Loucy (cell line): ENCODE measurements around the gene RALGDS.

Experiments
- H2AFZ ChIP-seq: fragments of 200-600 bp; sonication (generic); 2 replicates; pipeline ENCODE4 v1.6.0; 2016; ENCODE audit warnings: antibody characterized with exemption, mild to moderate bottlenecking, low read length, moderate library complexity
- H3F3A ChIP-seq: fragments of 200-600 bp; 2 replicates; pipeline ENCODE4 v1.6.0; 2016; ENCODE audit warnings: antibody characterized with exemption, low read depth, mild to moderate bottlenecking
- H3K27me3 ChIP-seq: fragments of 200-600 bp; sonication (generic); 2 replicates; pipeline ENCODE4 v1.6.1; 2014; ENCODE audit warnings: low read length, mild to moderate bottlenecking; ENCODE audit not compliant: insufficient read depth, poor library complexity, severe bottlenecking
- H3K36me3 ChIP-seq: fragments of 200-600 bp; sonication (generic); 2 replicates; pipeline ENCODE4 v1.6.1; 2016; ENCODE audit warnings: low read length; ENCODE audit not compliant: insufficient read depth
- H3K4me1 ChIP-seq: fragments of 200-600 bp; sonication (generic); 2 replicates; pipeline ENCODE4 v1.5.1; 2014; ENCODE audit warnings: low read length, mild to moderate bottlenecking; ENCODE audit not compliant: insufficient read depth, poor library complexity, severe bottlenecking
- H3K4me2 ChIP-seq: fragments of 200-600 bp; sonication (generic); 2 replicates; pipeline ENCODE4 v1.6.0; 2014; ENCODE audit warnings: antibody characterized with exemption, low read length, low read depth, mild to moderate bottlenecking; ENCODE audit not compliant: poor library complexity, severe bottlenecking
- H3K4me3 ChIP-seq: fragments of 200-600 bp; sonication (generic); 2 replicates; pipeline ENCODE4 v1.5.1; 2014; ENCODE audit warnings: low read length, mild to moderate bottlenecking, mixed read lengths; ENCODE audit not compliant: poor library complexity, severe bottlenecking
- H3K79me2 ChIP-seq: fragments of 200-600 bp; sonication (generic); 2 replicates; pipeline ENCODE4 v1.6.1; 2014; ENCODE audit warnings: low read length; ENCODE audit not compliant: insufficient read depth
- H3K9ac ChIP-seq: fragments of 200-600 bp; sonication (generic); 2 replicates; pipeline ENCODE4 v1.6.0; 2014; ENCODE audit warnings: mild to moderate bottlenecking, low read depth, low read length, moderate library complexity; ENCODE audit not compliant: poor library complexity, severe bottlenecking
- H3K9me2 ChIP-seq: fragments of 200-600 bp; sonication (generic); replicated peaks from 2 replicates; pipeline ENCODE4 v1.6.1; 2016; ENCODE audit warnings: low read depth, low read length, mixed read lengths
- H3K9me3 ChIP-seq: fragments of 200-600 bp; sonication (generic); 2 replicates; pipeline ENCODE4 v1.6.1; 2014; ENCODE audit warnings: mild to moderate bottlenecking, antibody characterized with exemption, low read length, low read depth; ENCODE audit not compliant: insufficient read depth
- H4K20me1 ChIP-seq: fragments of 200-600 bp; sonication (generic); 2 replicates; pipeline ENCODE4 v1.6.0; 2014; ENCODE audit warnings: antibody characterized with exemption, low read length, mild to moderate bottlenecking; ENCODE audit not compliant: insufficient read depth, poor library complexity, severe bottlenecking
- CTCF ChIP-seq: fragments of 200-600 bp; sonication (generic); conservative IDR thresholded peaks from 2 replicates; pipeline ENCODE4 v1.5.1; 2014; ENCODE audit warnings: mild to moderate bottlenecking, antibody characterized with exemption, low read length
- EZH2phosphoT487 ChIP-seq: fragments of 200-600 bp; IDR thresholded peaks from 2 replicates; pipeline ENCODE4 v1.6.1; 2018; ENCODE audit warnings: antibody characterized with exemption, mild to moderate bottlenecking, moderate library complexity, borderline replicate concordance

Gene RALGDS

GRCh38 chr9:133124123-133124906 lies 3.3 kb upstream of the RALGDS start:
- peaks cover 9% of the 10 kb centered on the region for H3K4me1 ChIP-seq
- no peak overlapping the region for H2AFZ ChIP-seq
- H3K4me3 ChIP-seq = no peak overlapping the region
- no peak overlapping the region for H3K9ac ChIP-seq
- H3F3A ChIP-seq = peaks cover 5% of the 10 kb centered on the region; the same call in 1 of the 2 replicates
- peaks cover 53% of the 10 kb centered on the region for H4K20me1 ChIP-seq
- TF ChIP-seq EZH2phosphoT487 (no peak), CTCF (no peak)
- no peaks in the 10 kb centered on the region for H3K9me2 ChIP-seq
- no peak overlapping the region for H3K4me2 ChIP-seq
- H3K9me3 ChIP-seq = no peaks in the 10 kb centered on the region
- no peaks in the 10 kb centered on the region for H3K27me3 ChIP-seq
- peaks cover 18% of the 10 kb centered on the region; the same call in 1 of the 2 replicates for H3K36me3 ChIP-seq
- peaks cover 71% of the 10 kb centered on the region for H3K79me2 ChIP-seq

- Histone ChIP-seq H3K4me2 (no peak overlapping the region), H4K20me1 (peaks cover 53% of the 10 kb centered on the region)
These were observed 2.0 kb upstream of the RALGDS start for GRCh38 chr9:133122935-133123611.

GRCh38 chr9:133122605-133122934 lies 1.5 kb upstream of the RALGDS start:
- Histone ChIP-seq H3K4me1 (peaks cover 9% of the 10 kb centered on the region), H3K79me2 (peaks cover 71% of the 10 kb centered on the region), H3F3A (peaks cover 5% of the 10 kb centered on the region; the same call in 1 of the 2 replicates), H3K4me2 (no peak overlapping the region), H3K36me3 (peaks cover 11% of the 10 kb centered on the region; the same call in 1 of the 2 replicates), H3K27me3 (no peaks in the 10 kb centered on the region), H3K9me3 (no peaks in the 10 kb centered on the region), H3K9ac (no peak overlapping the region), H3K4me3 (no peak overlapping the region), H3K9me2 (no peaks in the 10 kb centered on the region), H2AFZ (no peak overlapping the region), H4K20me1 (peaks cover 58% of the 10 kb centered on the region)
- TF ChIP-seq EZH2phosphoT487 = no peak
- TF ChIP-seq CTCF = no peak

More at GRCh38 chr9:133122935-133123611, 2.0 kb upstream of the RALGDS start:
- Histone ChIP-seq H3K79me2 (peaks cover 71% of the 10 kb centered on the region), H3K9me3 (no peaks in the 10 kb centered on the region), H3K9me2 (no peaks in the 10 kb centered on the region), H3K4me3 (no peak overlapping the region), H3K36me3 (peaks cover 11% of the 10 kb centered on the region; the same call in 1 of the 2 replicates), H3K4me1 (peaks cover 9% of the 10 kb centered on the region), H3F3A (peaks cover 5% of the 10 kb centered on the region; the same call in 1 of the 2 replicates), H3K27me3 (no peaks in the 10 kb centered on the region), H2AFZ (no peak overlapping the region), H3K9ac (no peak overlapping the region)
- no peak for TF ChIP-seq EZH2phosphoT487
- TF ChIP-seq CTCF = no peak
